K562 (cell line): ENCODE measurements around the gene MC2R. TPM values are rescaled to one million over a fixed set of nuclear protein-coding genes. Genes with fewer than 3 reads are reported as not detected.

Experiments
- ATAC-seq: fragments of 200-7000 bp; cut with Tn5 transposase; 3 replicates; pipeline ENCODE4 v1.9.1; 2020; ENCODE audit warnings: moderate library complexity
- BruUV-seq: library from RNA; stranded (reverse); fragments of 400-500 nt; replicated peaks from 2 replicates; lab custom pipeline; 2021; lab: Mats Ljungman, UMichigan
- CTCF ChIA-PET: fragments of 300-600 bp; formaldehyde crosslinking; extraction: SDS; loops from one replicate; lab custom pipeline; 2021; ENCODE audit warnings: low intra/inter-chr PET ratio; lab: Yijun Ruan, JAX
- POLR2A ChIA-PET: fragments of 300-600, 350-650 bp; sonication (Branson Sonifier 250); formaldehyde crosslinking; extraction: SDS; loops from one replicate; lab custom pipeline; 2021; ENCODE audit warnings: antibody characterized with exemption, inconsistent platforms; lab: Yijun Ruan, JAX
- DNase-seq, 4 experiments: peaks; one replicate each; pipeline versions ENCODE4 v3.0.0 to v3.0.0-alpha.2; 2011 to 2018; ENCODE audit warnings: low spot score in 3 of 4, mixed read lengths in 3 of 4; ENCODE audit errors: extremely low read depth in 1 of 4
- FAIRE-seq: peaks from 2 replicates; lab custom pipeline; 2011; peaks lifted over from hg19 to GRCh38; lab: Jason Lieb, UNC
- H2AFZ ChIP-seq: 2 replicates; pipeline ENCODE4 v1.6.0; 2011; ENCODE audit warnings: low read depth, low read length, control low read depth, inconsistent platforms
- H3K27ac ChIP-seq: fragments of 200-600 bp; 3 replicates; pipeline ENCODE4 v1.8.0; 2011; ENCODE audit warnings: low read depth, mild to moderate bottlenecking, control low read depth, inconsistent platforms, low read length, moderate library complexity, mixed read lengths; ENCODE audit errors: extremely low read depth
- H3K27me3 ChIP-seq, 2 experiments: fragments of 300-600 bp in 1 of 2; 2 replicates in 1 of 2; 3 replicates in 1 of 2; pipeline versions ENCODE4 v1.6.0 to v1.8.0; 2011; ENCODE audit warnings: inconsistent platforms in 2 of 2, low read length in 2 of 2, mild to moderate bottlenecking in 1 of 2, mixed read lengths in 1 of 2, moderate library complexity in 1 of 2; ENCODE audit not compliant: control insufficient read depth in 2 of 2, insufficient read depth in 2 of 2
- H3K36me3 ChIP-seq: fragments of 300-600 bp; 3 replicates; pipeline ENCODE4 v1.8.0; 2011; ENCODE audit warnings: mild to moderate bottlenecking, low read length, inconsistent platforms; ENCODE audit not compliant: control insufficient read depth, insufficient read depth
- H3K4me1 ChIP-seq, 2 experiments: fragments of 200-600 bp in 1 of 2; replicated peaks in 1 of 2; 2 replicates in 1 of 2; 3 replicates in 1 of 2; pipeline versions ENCODE4 v1.5.1 to v1.8.0; 2011; ENCODE audit warnings: inconsistent platforms in 2 of 2, low read length in 2 of 2, mild to moderate bottlenecking in 1 of 2, mixed read lengths in 1 of 2, moderate library complexity in 1 of 2; ENCODE audit not compliant: control insufficient read depth in 2 of 2, insufficient read depth in 2 of 2
- H3K4me2 ChIP-seq: 2 replicates; pipeline ENCODE4 v1.6.1; 2011; ENCODE audit warnings: low read length, control low read depth, inconsistent platforms, mixed read lengths; ENCODE audit not compliant: insufficient read depth
- H3K4me3 ChIP-seq: fragments of 200-600 bp; sonication (generic), shearing (Covaris generic); 2 replicates; pipeline ENCODE4 v1.5.1; 2016; ENCODE audit warnings: control low read depth, inconsistent platforms
- H3K79me2 ChIP-seq: fragments of 200-600 bp; 3 replicates; pipeline ENCODE4 v1.8.0; 2011; ENCODE audit warnings: low read length, inconsistent platforms; ENCODE audit not compliant: control insufficient read depth, insufficient read depth
- H3K9ac ChIP-seq, 2 experiments: 2 replicates each; pipeline versions ENCODE4 v1.6.0 to v1.6.1; 2011; ENCODE audit warnings: low read depth in 2 of 2, low read length in 2 of 2, control low read depth in 1 of 2, inconsistent platforms in 1 of 2, mild to moderate bottlenecking in 1 of 2, mixed read lengths in 1 of 2; ENCODE audit not compliant: insufficient read depth in 1 of 2
- H3K9me1 ChIP-seq: one replicate; pipeline ENCODE4 v1.6.0; 2011; ENCODE audit warnings: inconsistent platforms, mild to moderate bottlenecking, low read length, moderate library complexity; ENCODE audit not compliant: control insufficient read depth, insufficient read depth
- H3K9me3 ChIP-seq: replicated peaks from 2 replicates; pipeline ENCODE4 v1.5.1; 2011; ENCODE audit warnings: low read depth, low read length, inconsistent platforms; ENCODE audit not compliant: control insufficient read depth, insufficient read depth
- H4K20me1 ChIP-seq: replicated peaks from 2 replicates; pipeline ENCODE4 v1.6.1; 2011; ENCODE audit warnings: low read length, inconsistent platforms, mixed read lengths; ENCODE audit not compliant: control insufficient read depth, insufficient read depth
- BRD4 ChIP-seq: fragments of 200-600 bp; sonication (generic); IDR thresholded peaks from 2 replicates; pipeline ENCODE4 v1.6.1; 2017; ENCODE audit warnings: inconsistent platforms
- FOXK1 ChIP-seq: sonication (generic); formaldehyde crosslinking; IDR thresholded peaks from 2 replicates; pipeline ENCODE4 v1.8.0; 2022; ENCODE audit warnings: missing genetic modification reagents, mild to moderate bottlenecking, borderline replicate concordance
- GTF2B ChIP-seq: IDR thresholded peaks from 2 replicates; pipeline ENCODE4 v1.6.1; 2011; ENCODE audit not compliant: insufficient read length; ENCODE audit errors: extremely low read depth
- NFE2 ChIP-seq: IDR thresholded peaks from 2 replicates; pipeline ENCODE4 v1.6.1; 2014; ENCODE audit warnings: antibody characterized with exemption, low read depth
- STAT5B ChIP-seq: fragments of 250-450 bp; sonication (Bioruptor Pico); IDR thresholded peaks from 2 replicates; pipeline ENCODE4 v1.8.0; 2021; ENCODE audit warnings: mild to moderate bottlenecking, inconsistent platforms
- ZNF79 ChIP-seq: fragments of 250-450 bp; sonication (Bioruptor Pico); IDR thresholded peaks from 2 replicates; pipeline ENCODE4 v1.4.0; 2020; ENCODE audit warnings: low read depth, mild to moderate bottlenecking, moderate library complexity
- whole genome bisulfite sequencing: fragments of 100-300 bp; shearing (Covaris generic); methylation state at CpG from one replicate; pipeline ENCODE4 v1.1.6; 2016; ENCODE audit warnings: low coverage, mixed read lengths; ENCODE audit not compliant: insufficient coverage; ENCODE audit errors: missing lambda C conversion rate; 5-methylcytosine and 5-hydroxymethylcytosine counted together
- in situ Hi-C: fragments of 300-500 bp; cut with MboI; formaldehyde crosslinking; loops from 4 replicates; pipeline ENCODE4 v1.15.0; 2018; ENCODE audit warnings: inconsistent platforms, mixed read lengths
- intact Hi-C: fragments of 100-400 bp; cut with micrococcal nuclease; formaldehyde crosslinking; loops from 2 replicates; pipeline ENCODE4 v1.14.2; 2022
- polyA plus RNA-seq, 8 experiments: library from polyadenylated mRNA; depleted of rRNA in 4 of 8; stranded (reverse) in 5 of 8; unstranded in 3 of 8; fragments of >200 nt; fragmentation: Nextera tagmentation in 2 of 8; fragmentation: Illumina TruSeq in 1 of 8; extraction: Ambion mirVana in 2 of 8; extraction: Trizol in 1 of 8; gene quantifications; 2 replicates each; pipeline versions ENCODE4 v1.2.1 to v1.2.3, GENCODE V29; 2011 to 2014; ENCODE audit warnings: inconsistent platforms in 1 of 8, missing spikeins in 1 of 8
- total RNA-seq, 7 experiments: library from RNA; depleted of rRNA in 6 of 7; stranded (reverse); fragments of >200 nt in 6 of 7; fragmentation: Illumina TruSeq in 2 of 7; extraction: Trizol in 2 of 7; gene quantifications; 2 replicates each; pipeline versions ENCODE4 v1.2.1 to v1.2.3, GENCODE V29; 2011 to 2021; ENCODE audit warnings: low replicate concordance in 1 of 7
- TF ChIP-seq, protein P1 (sequence below), 2 experiments: fragments of 450-650 bp in 1 of 2; sonication (generic) in 1 of 2; formaldehyde crosslinking in 1 of 2; IDR thresholded peaks; 2 replicates each; pipeline versions ENCODE4 v1.7.1 to v1.9.0; 2016 to 2022; ENCODE audit warnings: inconsistent platforms in 1 of 2, mild to moderate bottlenecking in 1 of 2, missing genetic modification reagents in 1 of 2
- TF ChIP-seq, protein P2 (sequence below): fragments of 450-650 bp; IDR thresholded peaks from 2 replicates; pipeline ENCODE4 v1.7.0; 2016; ENCODE audit warnings: borderline replicate concordance

The MC2R gene
- total and polyA plus RNA-seq, 9 of the 15 experiments (the other 6 are each of a cell fraction or from before 2014, with no cell fraction given), result not detected

DNA sequence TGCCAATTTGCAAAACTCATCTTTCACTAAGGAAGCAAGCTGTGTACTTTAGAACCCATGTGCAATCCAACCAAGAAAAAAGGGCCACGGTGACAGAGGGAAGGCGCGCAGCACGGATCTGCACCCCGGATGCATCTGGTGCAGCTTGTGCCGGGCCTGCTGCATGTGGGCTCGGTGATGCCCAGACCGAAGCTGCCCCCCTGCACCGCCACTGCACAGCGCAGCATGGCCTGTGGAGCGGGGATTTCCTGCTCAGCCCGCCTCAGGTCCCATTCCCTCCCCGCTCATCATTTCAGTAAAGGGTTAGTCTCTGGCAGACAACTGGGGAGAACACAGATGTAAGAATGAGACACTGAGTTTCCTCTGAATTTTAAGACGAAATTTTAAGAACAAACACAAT lies 43.0 kb downstream of the MC2R start (continued):
- TF ChIP-seq STAT5B, result no peak
- TF ChIP-seq NFE2, result no peak
- TF ChIP-seq GTF2B, result no peak

- WGBS, result 2% methylated on average over 13 of the region's 13 CpGs
- Histone ChIP-seq H3K9me3 (no peaks in the 10 kb centered on the region), H3K4me2 (no peak overlapping the region), H3K9me1 (no peaks in the 10 kb centered on the region), H3K36me3 (no peaks in the 10 kb centered on the region), H3K4me1 (no peaks in the 10 kb centered on the region), H3K4me3 (no peak overlapping the region), H3K27ac (no peak overlapping the region), H2AFZ (no peak overlapping the region), H3K79me2 (no peaks in the 10 kb centered on the region), H4K20me1 (no peaks in the 10 kb centered on the region), H3K9ac (no peak overlapping the region), H3K27me3 (peaks cover 2 to 23% of the 10 kb centered on the region in 2 experiments; a peak in 2 of 5 replicates)
- intact Hi-C loops (no loop called here), in situ Hi-C loops (no loop called here)
- ATAC-seq (no peak), FAIRE-seq (no peak), DNase-seq (no peak)
- ChIA-PET CTCF (no interaction called here), POLR2A (no interaction called here)
- no TSS peak for BruUV-seq
- no peak for TF ChIP-seq FOXK1 (CRISPR knock-in tag)
- TF ChIP-seq BRD4, result no peak
- TF ChIP-seq, protein P1, sequence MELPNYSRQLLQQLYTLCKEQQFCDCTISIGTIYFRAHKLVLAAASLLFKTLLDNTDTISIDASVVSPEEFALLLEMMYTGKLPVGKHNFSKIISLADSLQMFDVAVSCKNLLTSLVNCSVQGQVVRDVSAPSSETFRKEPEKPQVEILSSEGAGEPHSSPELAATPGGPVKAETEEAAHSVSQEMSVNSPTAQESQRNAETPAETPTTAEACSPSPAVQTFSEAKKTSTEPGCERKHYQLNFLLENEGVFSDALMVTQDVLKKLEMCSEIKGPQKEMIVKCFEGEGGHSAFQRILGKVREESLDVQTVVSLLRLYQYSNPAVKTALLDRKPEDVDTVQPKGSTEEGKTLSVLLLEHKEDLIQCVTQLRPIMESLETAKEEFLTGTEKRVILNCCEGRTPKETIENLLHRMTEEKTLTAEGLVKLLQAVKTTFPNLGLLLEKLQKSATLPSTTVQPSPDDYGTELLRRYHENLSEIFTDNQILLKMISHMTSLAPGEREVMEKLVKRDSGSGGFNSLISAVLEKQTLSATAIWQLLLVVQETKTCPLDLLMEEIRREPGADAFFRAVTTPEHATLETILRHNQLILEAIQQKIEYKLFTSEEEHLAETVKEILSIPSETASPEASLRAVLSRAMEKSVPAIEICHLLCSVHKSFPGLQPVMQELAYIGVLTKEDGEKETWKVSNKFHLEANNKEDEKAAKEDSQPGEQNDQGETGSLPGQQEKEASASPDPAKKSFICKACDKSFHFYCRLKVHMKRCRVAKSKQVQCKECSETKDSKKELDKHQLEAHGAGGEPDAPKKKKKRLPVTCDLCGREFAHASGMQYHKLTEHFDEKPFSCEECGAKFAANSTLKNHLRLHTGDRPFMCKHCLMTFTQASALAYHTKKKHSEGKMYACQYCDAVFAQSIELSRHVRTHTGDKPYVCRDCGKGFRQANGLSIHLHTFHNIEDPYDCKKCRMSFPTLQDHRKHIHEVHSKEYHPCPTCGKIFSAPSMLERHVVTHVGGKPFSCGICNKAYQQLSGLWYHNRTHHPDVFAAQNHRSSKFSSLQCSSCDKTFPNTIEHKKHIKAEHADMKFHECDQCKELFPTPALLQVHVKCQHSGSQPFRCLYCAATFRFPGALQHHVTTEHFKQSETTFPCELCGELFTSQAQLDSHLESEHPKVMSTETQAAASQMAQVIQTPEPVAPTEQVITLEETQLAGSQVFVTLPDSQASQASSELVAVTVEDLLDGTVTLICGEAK (IDR thresholded peaks at IDR 0.05), result no peak
- TF ChIP-seq, protein P1 (CRISPR knock-in tag; IDR thresholded peaks at IDR 0.05), result no peak
- TF ChIP-seq, protein P2, sequence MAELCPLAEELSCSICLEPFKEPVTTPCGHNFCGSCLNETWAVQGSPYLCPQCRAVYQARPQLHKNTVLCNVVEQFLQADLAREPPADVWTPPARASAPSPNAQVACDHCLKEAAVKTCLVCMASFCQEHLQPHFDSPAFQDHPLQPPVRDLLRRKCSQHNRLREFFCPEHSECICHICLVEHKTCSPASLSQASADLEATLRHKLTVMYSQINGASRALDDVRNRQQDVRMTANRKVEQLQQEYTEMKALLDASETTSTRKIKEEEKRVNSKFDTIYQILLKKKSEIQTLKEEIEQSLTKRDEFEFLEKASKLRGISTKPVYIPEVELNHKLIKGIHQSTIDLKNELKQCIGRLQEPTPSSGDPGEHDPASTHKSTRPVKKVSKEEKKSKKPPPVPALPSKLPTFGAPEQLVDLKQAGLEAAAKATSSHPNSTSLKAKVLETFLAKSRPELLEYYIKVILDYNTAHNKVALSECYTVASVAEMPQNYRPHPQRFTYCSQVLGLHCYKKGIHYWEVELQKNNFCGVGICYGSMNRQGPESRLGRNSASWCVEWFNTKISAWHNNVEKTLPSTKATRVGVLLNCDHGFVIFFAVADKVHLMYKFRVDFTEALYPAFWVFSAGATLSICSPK, result no peak
- TF ChIP-seq ZNF79 (CRISPR knock-in tag), result no peak
Observed at GRCh38 chr18:13871701-13872100, 43.6 kb downstream of the MC2R start.
